Eye (tissue), 1 donor: ENCODE results near the gene ZNF790.

Source experiments
- DNase-seq: peaks from one replicate; pipeline ENCODE4 v3.0.0-alpha.2; 2015

ZNF790 gene

DNA sequence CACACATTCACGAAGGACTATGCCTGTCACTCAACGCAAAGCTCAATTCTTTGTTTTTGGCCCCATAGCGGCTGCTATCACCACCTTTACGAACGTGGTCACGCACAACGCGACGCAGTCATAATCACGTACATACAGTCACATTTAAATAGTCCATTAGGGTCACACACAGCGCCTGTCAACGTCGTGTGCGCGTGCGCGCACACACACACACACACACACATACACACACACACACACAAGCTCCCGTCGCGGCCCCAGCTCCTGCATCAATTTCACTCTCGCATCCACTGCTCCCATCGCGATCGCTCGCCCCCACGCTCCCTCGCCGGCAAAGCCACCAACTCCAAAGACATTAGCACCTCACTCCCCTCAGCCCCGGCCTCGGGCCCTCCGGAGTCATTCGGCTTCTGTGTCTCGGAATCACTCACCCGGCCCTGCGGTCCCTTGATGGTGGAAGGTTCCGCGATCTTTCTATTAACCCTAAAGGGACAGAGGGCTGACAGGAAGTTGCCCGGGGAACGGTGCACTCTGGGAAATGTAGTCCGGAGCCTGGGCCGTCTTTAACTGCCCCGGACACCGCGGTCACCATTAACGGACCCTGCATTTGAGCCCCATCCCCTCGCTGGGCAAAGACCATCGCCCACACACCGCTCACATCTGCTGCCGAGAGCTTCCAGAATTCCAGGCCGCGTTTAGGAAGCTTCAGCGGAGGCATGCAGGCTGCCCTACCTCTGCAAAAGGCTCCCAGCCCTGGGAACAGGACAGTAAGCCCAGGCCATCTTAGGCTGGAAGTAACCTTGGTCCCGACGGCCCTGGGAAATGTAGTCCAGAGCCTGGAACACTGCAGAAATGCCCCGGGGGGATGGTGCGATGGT lies at the start of gene ZNF790:
Gene ZNF790, minus strand, starts transcription at position 482 of the 878 bp plus-strand sequence. CDS start 12,768 bp downstream, outside the sequence.
- peak; percentile 98 for DNase-seq

DNA sequence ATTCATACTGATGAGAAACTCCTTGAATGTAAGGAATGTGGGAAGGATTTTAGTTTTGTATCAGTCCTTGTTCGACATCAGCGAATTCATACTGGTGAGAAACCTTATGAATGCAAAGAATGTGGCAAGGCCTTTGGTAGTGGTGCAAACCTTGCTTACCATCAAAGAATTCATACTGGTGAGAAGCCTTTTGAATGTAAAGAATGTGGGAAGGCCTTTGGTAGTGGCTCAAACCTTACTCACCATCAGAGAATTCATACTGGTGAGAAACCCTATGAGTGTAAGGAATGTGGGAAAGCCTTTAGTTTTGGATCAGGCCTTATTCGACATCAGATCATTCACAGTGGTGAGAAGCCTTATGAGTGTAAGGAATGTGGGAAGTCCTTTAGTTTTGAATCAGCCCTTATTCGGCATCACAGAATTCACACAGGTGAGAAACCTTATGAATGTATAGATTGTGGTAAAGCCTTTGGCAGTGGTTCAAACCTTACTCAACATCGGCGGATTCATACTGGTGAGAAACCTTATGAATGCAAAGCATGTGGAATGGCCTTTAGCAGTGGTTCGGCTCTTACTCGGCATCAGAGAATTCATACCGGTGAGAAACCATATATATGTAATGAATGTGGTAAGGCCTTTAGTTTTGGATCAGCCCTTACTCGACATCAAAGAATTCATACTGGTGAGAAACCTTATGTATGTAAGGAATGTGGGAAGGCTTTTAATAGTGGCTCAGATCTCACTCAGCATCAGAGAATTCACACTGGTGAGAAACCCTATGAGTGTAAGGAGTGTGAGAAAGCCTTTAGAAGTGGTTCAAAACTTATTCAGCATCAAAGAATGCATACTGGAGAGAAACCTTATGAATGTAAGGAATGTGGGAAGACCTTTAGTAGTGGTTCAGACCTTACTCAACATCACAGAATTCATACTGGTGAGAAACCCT lies 39.1 kb upstream of the ZNF790 start:
- DNase-seq: no peak

DNA sequence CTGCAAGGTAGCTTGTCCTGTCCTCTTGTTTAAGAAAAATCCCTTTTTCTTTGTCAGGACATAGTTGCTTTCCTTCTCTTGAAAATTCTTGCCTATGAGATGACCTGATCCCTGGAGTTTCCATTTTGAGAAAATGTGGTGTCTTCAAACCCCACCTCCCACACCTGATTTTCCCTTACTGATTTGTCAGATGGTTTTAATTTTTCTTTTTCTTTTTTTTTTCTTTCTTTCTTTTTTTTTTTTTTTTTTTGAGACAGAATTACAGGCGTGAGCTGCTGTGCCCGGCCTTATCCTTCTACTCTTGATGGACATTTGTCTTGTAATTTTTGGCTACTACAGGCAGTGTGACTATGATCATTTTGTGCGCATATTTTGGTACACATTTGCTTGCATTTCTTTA lies 13.7 kb upstream of the ZNF790 start:
- DNase-seq: no peak

DNA sequence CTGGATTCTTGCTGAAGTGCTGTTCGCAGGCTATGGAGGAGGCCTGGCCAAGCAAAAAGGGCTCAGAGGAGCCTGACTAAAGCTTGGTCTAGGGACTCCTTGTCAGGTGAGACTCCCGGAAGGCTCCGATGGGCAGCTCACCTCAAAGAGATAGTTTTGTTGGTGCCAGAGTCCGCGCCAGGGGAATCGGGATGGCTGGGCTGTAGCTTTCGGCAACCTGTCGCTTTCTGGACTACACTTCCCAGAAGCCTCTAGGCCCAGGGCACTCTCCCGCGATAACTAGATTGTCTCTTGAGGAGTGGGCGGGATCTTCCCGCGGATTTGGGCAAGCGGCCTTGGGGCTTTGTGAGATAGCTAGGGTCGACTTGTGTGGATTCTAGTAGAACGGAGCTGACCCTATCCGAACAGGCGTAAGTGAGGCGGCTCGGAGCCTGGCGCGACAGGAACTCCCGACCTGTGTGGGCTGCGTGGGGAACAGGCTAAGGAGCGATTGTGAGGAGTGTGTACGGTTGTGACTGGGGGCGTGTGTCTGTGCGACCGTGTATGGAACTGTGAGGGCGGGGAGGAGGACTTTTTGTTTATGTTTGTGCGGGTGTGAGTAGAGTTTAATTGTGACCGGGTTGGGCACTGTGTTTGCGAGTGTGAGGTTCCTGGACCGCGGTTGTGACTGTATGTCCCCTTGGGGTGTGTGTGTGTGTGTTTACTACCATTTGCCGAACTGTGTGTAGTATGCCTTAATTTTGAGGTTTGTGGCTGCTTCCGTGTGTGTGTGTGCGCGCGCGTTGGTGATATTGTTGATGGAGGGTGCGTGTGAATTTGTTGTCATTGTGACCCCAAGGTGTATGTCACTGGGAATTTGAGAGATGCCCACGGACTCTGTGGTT lies 12.6 kb upstream of the ZNF790 start, which contains the start of gene ZNF345:
Gene ZNF345, plus strand, starts transcription at position 318 of the 884 bp plus-strand sequence. CDS start 25,955 bp downstream, outside the sequence.
- DNase-seq: peak; percentile 99

DNA sequence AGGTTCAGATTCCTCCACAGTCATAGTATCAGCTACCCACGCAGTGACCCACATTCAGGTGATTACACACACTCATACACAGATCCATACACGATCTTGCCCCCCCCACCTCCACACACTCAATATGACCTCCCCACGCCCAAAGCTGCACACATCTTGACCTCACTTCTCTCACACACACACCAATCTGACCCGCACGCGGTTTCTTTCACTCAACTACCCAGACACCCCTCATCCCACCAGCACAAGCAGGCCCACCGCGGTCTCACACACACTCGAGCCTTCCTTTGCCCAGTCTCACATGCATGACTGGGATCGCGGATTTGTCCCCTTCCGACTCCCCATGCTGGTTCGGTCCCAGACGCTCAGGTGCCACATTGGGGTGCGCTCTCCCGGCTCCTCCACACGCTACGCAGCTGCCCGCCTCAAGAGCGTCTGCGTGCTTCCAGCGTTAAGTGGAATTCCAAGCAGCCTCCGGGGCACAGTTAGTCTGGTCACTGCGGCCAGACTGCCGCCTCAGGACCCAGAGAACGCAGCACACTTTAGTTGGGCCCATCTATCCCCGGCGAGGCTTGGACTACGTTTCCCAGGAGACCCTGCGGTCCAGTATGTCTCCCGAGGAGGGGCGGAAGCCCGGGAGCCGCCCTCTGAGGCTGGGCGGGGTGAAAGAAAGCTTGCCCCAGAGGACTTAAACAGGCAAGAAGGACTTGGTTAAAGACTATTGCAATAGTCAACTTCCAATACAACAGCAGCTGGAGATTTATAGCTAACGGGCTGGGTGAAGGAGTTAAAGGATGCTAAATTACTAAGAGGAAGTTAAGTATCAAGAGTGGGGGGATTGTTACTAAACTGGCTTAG lies 11.7 kb upstream of the ZNF790 start:
- DNase-seq: peak; percentile 97

DNA sequence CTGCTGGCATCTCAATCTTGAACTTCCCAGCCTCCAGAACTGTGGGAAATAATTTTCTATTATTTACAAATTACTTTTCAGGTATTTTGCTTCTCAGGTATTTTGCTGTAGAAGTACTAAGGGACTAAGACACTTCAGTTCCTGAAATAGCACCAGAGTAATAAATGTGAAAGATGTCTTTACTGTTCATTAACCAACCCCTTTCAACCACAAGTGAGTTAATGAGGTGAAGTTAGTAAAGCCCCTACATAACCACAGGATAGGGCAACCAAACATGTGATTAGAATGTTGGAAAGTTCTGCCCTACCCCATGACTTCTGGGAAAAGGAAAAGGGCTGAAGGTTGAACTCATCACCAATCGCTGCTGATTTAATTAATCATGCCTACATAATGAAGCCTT lies 9.8 kb upstream of the ZNF790 start:
- no peak for DNase-seq

DNA sequence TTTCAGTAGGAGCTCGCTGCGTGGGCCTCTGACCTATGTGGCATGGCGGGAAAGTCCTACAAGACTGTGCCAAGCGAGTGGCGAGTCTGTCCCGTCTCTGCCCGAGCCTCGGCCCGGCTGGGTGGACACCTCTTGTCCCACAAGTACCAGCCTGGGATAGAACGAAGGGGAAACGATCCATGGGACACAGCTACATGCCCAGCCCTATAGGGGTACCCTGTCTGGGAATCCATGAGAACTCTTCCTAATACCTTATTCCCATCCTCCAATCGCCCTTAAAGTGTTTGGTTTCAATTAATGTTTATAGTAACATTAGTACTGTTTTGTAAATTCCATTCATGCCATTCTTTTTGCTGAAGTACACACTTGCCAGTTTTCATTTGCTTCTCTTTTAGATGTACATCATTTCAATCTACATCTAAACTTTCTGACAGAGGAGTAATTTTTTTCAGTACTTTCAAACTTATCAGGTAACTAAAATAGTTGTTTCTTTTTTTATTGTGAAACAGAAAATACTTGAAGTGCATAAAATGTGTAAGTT lies 667 bp upstream of the ZNF790 start:
- no peak for DNase-seq

DNA sequence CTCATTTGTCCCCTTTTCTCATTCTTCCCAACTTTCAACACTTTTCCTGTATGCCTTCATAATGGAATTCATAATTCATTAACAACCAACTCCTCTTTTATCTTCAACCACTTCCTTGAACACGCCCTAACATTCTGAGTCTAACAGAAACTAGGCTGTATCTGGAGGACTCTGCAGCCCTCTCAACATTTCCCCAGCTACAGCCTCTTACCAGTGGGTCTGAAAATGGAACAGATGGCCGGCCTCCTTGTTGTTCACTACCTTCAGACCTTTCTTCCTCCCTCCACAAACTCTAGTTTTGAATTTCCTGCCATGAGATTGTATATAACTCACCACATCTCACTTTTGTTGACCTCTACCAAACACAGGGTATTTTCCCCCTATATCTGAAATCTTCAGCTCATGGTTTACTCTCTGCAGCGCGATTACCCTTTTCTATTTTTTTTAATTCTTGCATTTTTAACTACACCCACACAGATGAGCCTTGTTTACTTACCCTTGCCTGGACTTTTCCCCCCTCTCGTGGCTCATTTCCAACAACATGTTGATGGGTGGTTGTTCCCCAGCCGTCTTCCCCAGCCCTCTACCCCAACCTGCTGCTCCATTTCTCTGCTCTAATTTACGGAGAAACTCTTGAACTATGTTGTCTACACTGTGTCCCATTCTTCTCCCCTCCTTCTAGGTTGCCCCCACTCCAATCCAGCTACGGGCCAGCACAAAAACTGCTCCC lies 846 bp downstream of the ZNF790 start:
- no peak for DNase-seq

DNA sequence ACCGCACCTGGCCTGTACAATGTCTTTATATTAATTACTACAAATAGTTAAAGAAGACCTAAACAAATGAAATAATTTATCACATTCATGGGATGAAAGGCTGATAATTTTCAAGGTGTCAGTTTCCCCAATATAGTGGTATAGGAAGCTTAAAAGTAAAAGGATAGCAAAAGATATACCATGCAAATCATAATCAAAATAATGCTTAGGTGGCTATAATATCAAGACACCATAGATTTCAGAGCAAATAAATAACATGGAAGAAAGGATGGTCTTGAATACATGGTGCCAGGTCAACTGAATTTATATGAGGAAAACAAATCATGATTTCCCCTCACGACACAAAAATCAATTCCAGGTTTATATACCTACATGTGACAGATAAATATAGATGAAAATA lies 4.8 kb downstream of the ZNF790 start:
- DNase-seq: no peak

DNA sequence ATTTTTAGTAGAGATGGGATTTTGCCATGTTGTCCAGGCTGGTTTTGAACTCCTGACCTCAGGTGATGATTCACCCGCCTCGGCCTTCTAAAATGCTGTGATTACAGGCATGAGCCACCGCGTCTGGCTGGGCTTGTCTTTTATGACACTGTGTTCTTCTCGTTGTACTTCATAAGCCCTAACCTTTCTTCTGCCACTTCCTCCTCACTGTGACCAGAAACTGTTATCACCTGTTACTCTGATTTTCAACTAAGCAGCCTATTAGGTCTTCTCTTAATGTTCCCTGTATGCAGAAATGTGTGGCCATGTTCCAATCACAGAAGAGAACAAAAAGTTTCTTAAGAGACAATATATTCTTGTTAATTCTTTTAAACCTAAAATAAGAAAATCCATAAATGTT lies 16.4 kb downstream of the ZNF790 start:
- DNase-seq: no peak

DNA sequence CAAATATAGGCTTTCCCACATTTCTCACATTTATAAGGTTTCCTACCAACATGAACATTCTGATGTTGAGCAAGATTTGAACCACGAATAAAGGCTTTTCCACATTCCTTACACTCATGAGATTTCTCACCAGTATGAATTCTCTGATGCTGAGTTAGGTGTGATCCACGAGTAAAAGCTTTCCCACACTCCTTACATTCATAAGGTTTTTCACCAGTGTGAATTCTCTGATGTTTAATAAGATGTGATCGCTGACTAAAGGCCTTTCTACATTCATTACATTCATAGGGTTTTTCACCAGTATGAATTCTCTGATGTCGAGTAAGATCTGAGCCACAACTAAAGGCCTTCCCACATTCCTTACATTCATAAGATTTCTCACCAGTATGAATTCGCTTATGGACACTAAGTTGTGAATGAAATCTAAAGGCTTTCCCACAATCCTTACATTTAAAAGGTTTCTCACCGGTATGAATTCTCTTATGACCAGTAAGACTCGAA lies 19.0 kb downstream of the ZNF790 start:
- no peak for DNase-seq

DNA sequence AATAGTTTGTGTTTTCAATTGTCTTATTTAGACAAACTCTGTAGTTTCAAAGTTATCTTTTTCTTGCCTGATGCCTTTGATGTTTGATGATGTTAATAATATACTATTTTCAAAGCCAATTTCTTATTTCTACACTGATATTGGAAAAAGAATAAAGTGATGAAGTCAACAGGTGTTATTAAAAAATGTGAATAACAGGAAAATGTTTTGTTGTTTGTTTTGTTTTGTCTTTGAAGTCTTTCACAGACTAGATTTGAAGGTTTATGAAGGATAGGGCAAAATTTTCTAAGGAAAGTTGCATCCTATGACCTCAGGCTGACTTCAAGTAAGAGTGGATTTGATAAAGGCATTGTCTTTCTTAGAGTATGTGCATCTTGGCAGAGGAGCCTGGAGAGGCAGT lies 31.2 kb downstream of the ZNF790 start:
- DNase-seq: no peak

DNA sequence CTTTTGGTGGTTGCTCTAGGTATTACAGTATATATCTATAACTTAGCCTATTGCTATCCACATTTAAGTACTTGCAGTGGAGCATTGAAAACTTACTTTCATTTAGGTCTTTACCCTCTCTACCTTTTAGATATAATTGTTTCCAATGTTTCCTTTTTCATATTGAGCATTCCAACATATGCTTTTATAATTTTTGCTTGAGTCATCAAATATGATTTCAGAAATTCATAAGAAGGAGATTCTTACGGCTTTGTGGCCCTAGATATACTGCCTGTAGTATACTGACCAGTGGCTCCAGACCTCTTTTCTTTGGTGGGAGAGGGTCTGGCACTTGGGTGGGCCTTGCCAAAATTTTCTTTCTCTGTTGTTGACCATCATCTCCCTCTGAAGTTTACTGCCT lies 32.8 kb downstream of the ZNF790 start:
- DNase-seq: no peak

DNA sequence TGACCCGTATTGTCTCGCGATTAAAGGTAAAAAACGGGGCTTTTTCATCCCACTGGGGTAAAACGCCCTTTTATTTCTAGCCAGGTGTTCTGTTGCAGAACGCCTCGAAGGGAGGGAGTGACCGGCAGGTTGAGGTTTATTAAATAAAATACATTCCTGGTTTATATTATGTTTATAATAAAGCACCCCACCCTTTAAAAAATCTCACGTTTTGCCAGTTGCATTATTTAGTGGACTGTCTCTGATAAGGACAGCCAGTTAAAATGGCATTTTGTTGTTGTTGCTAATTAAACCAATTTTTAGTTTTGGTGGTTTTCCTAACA lies 40.4 kb downstream of the ZNF790 start:
- no peak for DNase-seq

DNA sequence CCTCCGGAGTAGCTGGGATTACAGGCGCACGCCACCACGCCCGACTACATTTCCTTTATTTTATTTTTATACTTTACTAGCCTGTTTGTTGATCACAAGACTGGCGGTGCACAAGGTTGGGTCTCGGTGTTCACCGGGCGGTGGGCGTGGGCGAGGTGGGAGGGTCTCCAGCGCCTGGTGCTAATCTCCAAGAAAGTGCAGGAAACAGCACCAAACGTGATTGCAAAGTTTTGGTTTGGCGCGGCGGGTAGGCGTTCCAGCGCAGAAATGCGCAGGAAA lies 41.5 kb downstream of the ZNF790 start:
- no peak for DNase-seq

DNA sequence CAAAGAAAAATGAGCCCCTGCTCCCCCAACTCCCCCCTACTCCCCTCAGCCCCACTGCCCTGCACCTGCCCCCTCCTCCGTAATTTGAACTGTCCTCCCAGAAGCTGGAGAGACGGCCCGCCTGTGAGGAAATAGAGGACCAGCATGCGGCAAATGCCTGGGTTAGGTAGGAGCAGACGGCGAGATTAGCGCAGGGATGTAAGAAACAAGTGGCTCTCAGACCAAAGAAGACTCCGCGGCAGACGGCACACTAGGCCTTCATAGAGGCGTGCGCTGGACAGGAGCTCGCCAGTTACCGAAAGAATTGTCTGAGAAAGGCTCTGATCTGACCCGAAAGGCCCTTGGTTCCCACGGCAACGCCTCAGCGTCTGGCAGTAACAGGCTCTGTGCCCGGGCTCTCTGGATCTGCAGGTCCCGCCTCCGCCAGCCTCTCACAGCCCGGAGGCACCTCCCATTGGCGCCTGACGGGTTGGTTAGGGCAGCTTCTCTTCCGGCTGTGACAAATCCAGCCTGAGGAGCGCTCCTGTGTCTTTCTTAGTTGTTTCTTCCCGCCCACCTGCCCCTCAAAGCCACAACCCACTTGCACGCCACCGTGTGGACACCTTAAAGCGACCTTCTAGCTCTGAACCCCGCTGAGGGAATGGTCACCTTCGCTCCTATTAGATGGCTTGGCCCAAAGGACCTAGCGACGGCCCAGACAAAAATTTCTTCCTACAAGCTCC lies 46.6 kb downstream of the ZNF790 start:
- peak; percentile 62 for DNase-seq

DNA sequence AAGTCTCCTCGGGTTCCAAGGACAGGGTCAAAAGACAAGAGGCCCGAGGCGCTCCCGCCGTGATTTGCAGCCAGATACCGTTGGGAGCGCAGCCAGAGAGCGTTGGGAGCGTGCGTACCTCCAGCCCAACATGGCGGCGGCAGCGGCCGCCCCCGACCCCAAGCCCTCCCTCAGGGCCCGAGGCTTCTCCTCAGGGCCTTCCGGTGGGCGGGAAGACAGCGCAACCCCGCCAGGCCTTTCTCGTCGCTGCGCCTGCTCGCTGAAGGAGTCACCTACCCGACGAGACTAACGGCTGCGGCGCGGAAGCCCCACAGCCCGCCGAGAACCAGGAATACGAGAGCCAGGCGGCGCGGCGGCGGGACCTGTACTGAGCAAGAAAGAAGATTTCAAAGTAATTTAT lies 62.4 kb downstream of the ZNF790 start:
- DNase-seq: peak; percentile 69

DNA sequence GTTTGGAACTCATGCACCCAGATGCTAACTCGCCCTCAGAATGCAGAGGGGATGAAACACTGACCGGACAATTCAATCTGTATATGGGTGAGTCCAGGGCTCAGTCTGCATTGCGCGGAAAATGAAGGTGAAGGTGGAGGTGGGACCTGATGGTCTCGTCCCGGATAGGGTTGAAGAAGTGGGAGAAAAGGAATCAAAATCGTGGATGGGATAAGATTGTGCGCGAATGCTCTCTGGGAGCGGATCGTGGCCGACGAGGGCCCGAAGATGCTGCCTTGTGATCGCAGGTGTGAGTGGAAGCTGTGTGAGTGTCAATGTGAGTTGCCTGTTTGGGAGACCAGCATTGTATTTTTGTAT lies 65.0 kb downstream of the ZNF790 start:
- no peak for DNase-seq

DNA sequence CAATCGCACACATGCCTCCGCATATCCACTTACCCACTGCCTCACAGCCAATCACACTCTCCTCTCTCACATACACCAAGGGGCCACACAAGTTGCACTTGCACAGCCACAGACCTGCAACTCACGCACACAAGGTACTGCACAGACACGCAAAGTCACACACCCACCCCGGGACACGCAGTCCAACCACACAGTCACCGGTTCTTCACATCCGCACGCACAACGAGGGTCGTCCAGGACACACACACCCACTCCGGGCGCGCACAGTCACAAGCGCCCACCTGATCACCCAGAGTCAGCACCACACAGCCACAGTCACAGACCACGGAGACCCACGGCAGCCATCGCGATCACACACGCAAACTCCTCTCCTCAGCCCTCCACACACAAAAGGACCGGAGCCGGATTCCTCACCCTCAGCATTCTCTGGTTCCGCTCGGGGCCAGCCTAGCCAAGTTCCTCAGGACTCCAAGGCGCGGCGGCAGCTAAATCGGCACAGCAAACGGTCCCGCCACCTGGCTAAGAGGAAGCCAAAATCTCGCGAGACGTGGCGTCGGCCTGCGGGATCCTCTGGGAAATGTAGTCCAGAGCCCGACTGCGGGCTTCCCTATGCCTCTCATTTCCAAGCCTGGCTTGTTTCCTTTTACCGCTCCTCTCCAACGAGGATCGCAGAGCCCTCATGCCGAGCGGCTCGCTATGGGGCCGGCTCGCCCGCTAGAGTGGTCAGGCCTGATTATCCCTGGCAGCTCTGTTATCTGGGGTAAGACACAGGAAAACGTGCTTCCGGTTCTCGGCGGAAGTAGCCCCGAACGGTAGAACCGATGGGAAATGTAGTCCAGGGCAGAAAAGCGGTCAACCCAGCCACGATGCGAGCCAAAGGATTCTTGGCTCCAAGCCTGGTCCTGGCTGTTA lies 65.6 kb downstream of the ZNF790 start, which contains the start of gene ZNF850:
Gene ZNF850, minus strand, starts transcription at position 497 of the 912 bp plus-strand sequence. CDS start 10,201 bp downstream, outside the sequence.
- peak; percentile 99 for DNase-seq
